GM12874 (cell line): ENCODE data around the gene S100A13.

Experiments used
- CTCF ChIP-seq: IDR thresholded peaks from 2 replicates; pipeline ENCODE4 v1.5.1; 2011; ENCODE audit warnings: low read depth, mild to moderate bottlenecking, control low read depth, low read length, moderate library complexity; ENCODE audit not compliant: insufficient read depth

The S100A13 gene

DNA sequence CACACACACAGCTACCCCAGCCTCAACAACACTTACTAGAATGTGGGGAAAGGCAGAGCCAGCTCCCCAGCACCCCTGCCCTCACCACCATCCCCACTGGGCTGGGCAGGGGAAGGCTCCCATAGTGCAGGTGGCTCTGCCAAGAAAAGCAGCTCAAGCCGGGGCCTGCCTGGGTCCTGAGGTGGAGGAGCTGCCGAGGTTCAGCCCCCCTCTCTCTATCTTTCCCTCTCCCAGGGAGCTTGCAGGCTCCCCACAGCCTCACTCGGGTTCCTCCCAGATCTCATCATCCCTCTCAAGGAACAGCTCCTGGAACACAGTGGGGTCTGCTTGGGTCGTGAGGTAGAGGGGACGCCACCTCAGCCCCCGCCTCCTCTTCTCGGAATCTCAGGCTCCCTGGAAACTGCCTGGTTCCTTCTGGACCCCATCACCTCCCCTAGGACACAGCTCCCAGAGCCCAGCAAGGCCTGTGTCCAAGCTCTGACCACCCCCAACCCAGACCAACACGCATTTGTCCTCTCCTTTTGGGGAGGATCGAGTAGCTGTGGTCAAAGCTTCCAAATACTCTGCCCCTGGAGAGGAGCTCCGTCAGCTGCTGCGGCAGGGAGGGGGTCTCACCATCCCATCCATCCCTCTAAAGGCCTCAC is 15.1 kb downstream of the S100A13 start:
- TF ChIP-seq CTCF: no peak

- no peak for TF ChIP-seq CTCF
Observed at GRCh38 chr1:153611356-153611755, 15.9 kb downstream of the S100A13 start.

GRCh38 chr1:153610811-153611301 is 16.4 kb downstream of the S100A13 start:
- TF ChIP-seq CTCF: no peak

GRCh38 chr1:153610334-153610733 is 17.0 kb downstream of the S100A13 start:
- no peak for TF ChIP-seq CTCF

DNA sequence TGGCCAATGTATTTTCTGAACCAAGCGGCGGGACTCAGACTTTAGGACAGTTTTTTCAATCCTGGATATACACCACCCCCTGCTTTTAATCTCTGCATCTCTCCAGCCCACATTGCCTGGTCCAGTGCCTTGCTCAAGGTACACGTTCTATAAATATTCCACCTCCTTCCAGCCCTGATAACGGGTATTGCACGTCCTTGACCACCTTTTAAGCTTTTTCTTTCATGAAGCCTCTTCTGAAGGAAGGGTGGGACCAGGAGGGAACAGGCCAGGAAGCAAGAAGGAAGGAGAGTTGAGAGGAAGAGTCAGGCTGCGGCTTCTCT is 17.8 kb downstream of the S100A13 start:
- TF ChIP-seq CTCF: no peak

DNA sequence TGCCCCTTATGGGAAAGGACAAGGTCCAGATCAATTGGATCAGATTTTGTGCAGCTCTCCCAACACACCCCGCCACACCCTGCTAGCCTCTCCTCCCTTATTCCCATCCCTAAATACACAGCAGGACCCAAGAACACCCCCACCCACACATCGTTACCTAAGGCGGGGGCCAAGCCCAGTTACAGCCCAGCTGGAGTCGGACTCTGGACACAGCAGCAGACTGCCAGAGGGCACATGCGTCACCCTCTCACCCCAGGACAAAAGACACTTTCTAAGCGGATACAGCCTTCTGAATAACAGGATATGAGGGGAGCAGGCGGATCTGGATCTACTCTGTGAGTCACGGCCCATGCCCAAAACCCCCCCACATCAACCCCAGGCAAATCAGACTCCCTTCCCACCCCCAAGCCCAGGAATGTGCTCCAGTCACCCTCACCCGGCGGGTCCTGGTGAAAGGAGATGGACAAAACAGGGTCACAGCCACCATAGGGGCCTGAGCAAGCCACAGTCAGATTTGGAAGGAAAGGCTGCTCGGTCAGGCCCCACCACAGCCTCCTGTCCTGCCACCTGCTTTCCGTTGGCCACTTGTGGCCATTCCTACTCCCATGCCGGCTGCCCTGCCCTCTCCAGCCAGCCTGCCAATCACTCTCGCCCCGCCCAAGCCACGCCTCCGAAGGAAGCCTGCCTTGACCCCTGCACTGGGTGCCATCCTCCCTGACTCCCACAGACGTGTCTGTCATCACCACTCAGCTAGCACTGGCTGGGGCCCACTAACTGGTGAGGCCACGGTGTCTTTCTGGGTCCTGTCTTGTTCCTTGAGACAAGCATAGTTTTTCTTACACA is 18.3 kb downstream of the S100A13 start:
- TF ChIP-seq CTCF: no peak

GRCh38 chr1:153608089-153608682 is 19.1 kb downstream of the S100A13 start:
- TF ChIP-seq CTCF: no peak
